T-helper 22 cell (primary cell): ENCODE data around the gene ZNF248.
"Not testable (repeated sequence)": the region's sequence is repeated elsewhere in the genome, so short reads cannot be mapped to it uniquely, and the experiment has no call there.

Experiments
- DNase-seq: peaks from one replicate; pipeline ENCODE4 v3.0.0-alpha.2; 2020; ENCODE audit warnings: low read depth

The ZNF248 gene

GRCh38 chr10:37857287-37858211 lies at the start of gene ZNF248:
ZNF248 (minus strand) TSS chr10:37857610; CDS start chr10:37856310, 1,300 bp downstream.
- DNase-seq = peak; percentile 86

- DNase-seq = no peak
Observed at GRCh38 chr10:37906382-37906781, 49.0 kb upstream of the ZNF248 start.

GRCh38 chr10:37896436-37896835 lies 39.0 kb upstream of the ZNF248 start:
- DNase-seq = no peak

- DNase-seq = no peak
Observed at GRCh38 chr10:37895674-37896073, 38.3 kb upstream of the ZNF248 start.

- DNase-seq = no peak
Observed at GRCh38 chr10:37885850-37886249, 28.4 kb upstream of the ZNF248 start.

- no peak for DNase-seq
Observed at GRCh38 chr10:37872955-37873354, 15.5 kb upstream of the ZNF248 start.

GRCh38 chr10:37872283-37872682 lies 14.9 kb upstream of the ZNF248 start:
- no peak for DNase-seq

GRCh38 chr10:37871568-37872251 lies 14.3 kb upstream of the ZNF248 start:
- no peak for DNase-seq

- DNase-seq = no peak
Observed at GRCh38 chr10:37871143-37871542, 13.7 kb upstream of the ZNF248 start.

GRCh38 chr10:37868796-37869195 lies 11.4 kb upstream of the ZNF248 start:
- DNase-seq = no peak

- no peak for DNase-seq
Observed at GRCh38 chr10:37865957-37866803, 8.8 kb upstream of the ZNF248 start.

- no peak for DNase-seq
Observed at GRCh38 chr10:37865264-37865663, 7.9 kb upstream of the ZNF248 start.

- DNase-seq = no peak
Observed at GRCh38 chr10:37860494-37861190, 3.2 kb upstream of the ZNF248 start.

- not testable (repeated sequence) for DNase-seq
Observed at GRCh38 chr10:37859270-37859669, 1.9 kb upstream of the ZNF248 start.

- no peak for DNase-seq
Observed at GRCh38 chr10:37856881-37857286, 526 bp downstream of the ZNF248 start.

- DNase-seq = no peak
Observed at GRCh38 chr10:37855636-37856035, 1.8 kb downstream of the ZNF248 start.

- DNase-seq = no peak
Observed at GRCh38 chr10:37854626-37855025, 2.8 kb downstream of the ZNF248 start.

GRCh38 chr10:37844644-37845043 lies 12.8 kb downstream of the ZNF248 start:
- DNase-seq = no peak

- DNase-seq = no peak
Observed at GRCh38 chr10:37839243-37839642, 18.2 kb downstream of the ZNF248 start.

- DNase-seq = no peak
Observed at GRCh38 chr10:37831495-37832333, 25.7 kb downstream of the ZNF248 start.

GRCh38 chr10:37826806-37827205 lies 30.6 kb downstream of the ZNF248 start:
- DNase-seq = no peak
